Breast epithelium (tissue), 4 donors: ENCODE results near the gene PIK3CD. TPM values are rescaled to one million over a fixed set of nuclear protein-coding genes. Genes with fewer than 3 reads are reported as not detected.

Source experiments
- DNase-seq, 2 donors: peaks; one replicate each; pipeline ENCODE4 v3.0.0-alpha.2; 2019; ENCODE audit warnings: low spot score in 2 of 2
- H3K27ac ChIP-seq, 2 donors: fragments of 200-600 bp; sonication (generic) in 1 of 2; one replicate each; pipeline ENCODE4 v1.5.1; 2016 to 2019; ENCODE audit warnings: mild to moderate bottlenecking in 1 of 2
- H3K27me3 ChIP-seq, 2 donors: fragments of 200-600 bp; sonication (generic) in 1 of 2; one replicate each; pipeline versions ENCODE4 v1.5.1 to v1.6.0; 2017 to 2019; ENCODE audit warnings: control low read depth in 1 of 2, mild to moderate bottlenecking in 1 of 2
- H3K36me3 ChIP-seq: fragments of 200-600 bp; one replicate; pipeline ENCODE4 v1.5.1; 2019
- H3K4me1 ChIP-seq, 2 donors: fragments of 200-600 bp; sonication (generic); one replicate each; pipeline ENCODE4 v1.5.1; 2016 to 2019; ENCODE audit warnings: control low read depth in 1 of 2
- H3K4me3 ChIP-seq, 3 donors: fragments of 200-600 bp; sonication (generic); 1 replicate in 2 of 3; 2 replicates in 1 of 3; pipeline ENCODE4 v1.5.1; 2016 to 2019; ENCODE audit warnings: mild to moderate bottlenecking in 3 of 3, moderate library complexity in 2 of 3
- H3K9me3 ChIP-seq, 2 donors: fragments of 200-600 bp; sonication (generic) in 1 of 2; one replicate each; pipeline ENCODE4 v1.5.1; 2016 to 2019; ENCODE audit warnings: control low read depth in 1 of 2
- CTCF ChIP-seq, 3 donors: fragments of 450-650 bp; IDR thresholded peaks; one replicate each; pipeline ENCODE4 v1.5.1; 2016 to 2017; ENCODE audit warnings: antibody characterized with exemption in 3 of 3, mild to moderate bottlenecking in 3 of 3, moderate library complexity in 3 of 3
- POLR2A ChIP-seq: fragments of 450-650 bp; IDR thresholded peaks from one replicate; pipeline ENCODE4 v1.6.1; 2016; ENCODE audit warnings: antibody characterized with exemption, mild to moderate bottlenecking, moderate library complexity
- POLR2AphosphoS5 ChIP-seq, 3 donors: sonication (generic); formaldehyde crosslinking; IDR thresholded peaks; one replicate each; pipeline ENCODE4 v1.6.1; 2017; ENCODE audit warnings: antibody characterized with exemption in 3 of 3
- intact Hi-C: fragments of 100-400 bp; cut with DNase I; formaldehyde crosslinking; loops from one replicate; pipeline ENCODE4 v1.15.1; 2023; ENCODE audit warnings: low total_unique reads
- total RNA-seq, 3 donors: library from RNA; depleted of rRNA; stranded (reverse); fragments of >200 nt; gene quantifications; one replicate each; pipeline ENCODE4 v1.1.0, GENCODE V29; 2016

Gene PIK3CD
- total RNA-seq, 3 donors from 2014 or later: 8.2 to 12.1 (median 11.9) TPM

- TF ChIP-seq POLR2A (no peak), POLR2AphosphoS5 (IDR thresholded peaks at IDR 0.05) (no peak), CTCF (IDR thresholded peaks at IDR 0.05) (no peak)
- H3K9me3 ChIP-seq: no peaks in the 10 kb centered on the region
- intact Hi-C loops: loop anchor here (10.0 kb wide), 1 partner anchor 840 kb away; no protein-coding TSS in a partner anchor
- no peak for DNase-seq
- no peak overlapping the region for H3K27ac ChIP-seq
- no peaks in the 10 kb centered on the region for H3K27me3 ChIP-seq
- no peak overlapping the region for H3K4me3 ChIP-seq
- H3K36me3 ChIP-seq: no peaks in the 10 kb centered on the region
- H3K4me1 ChIP-seq: no peaks in the 10 kb centered on the region
Measured at GRCh38 chr1:9774712-9775679, 123.5 kb downstream of the PIK3CD start.

DNA sequence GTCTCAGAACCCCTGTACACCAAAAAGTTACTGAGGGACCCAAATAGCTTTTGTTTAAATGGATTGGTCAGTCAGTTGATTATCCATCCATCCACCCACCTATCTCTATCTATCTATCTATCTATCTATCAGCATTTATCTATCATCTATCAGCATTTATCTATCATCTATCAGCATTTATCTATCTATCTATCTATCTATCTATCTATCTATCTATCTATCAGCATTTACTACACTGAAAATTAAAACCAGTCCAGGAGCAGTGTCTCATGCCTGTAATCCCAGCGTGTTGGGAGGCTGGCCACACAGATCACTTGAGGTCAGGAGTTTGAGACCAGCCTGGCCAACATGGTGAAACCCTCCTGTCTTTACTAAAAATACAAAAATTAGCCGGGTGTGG is 125.2 kb downstream of the PIK3CD start:
- intact Hi-C loops: loop anchor here (10.0 kb wide), 1 partner anchor 842 kb away; no protein-coding TSS in a partner anchor
- no peaks in the 10 kb centered on the region for H3K9me3 ChIP-seq
- no peaks in the 10 kb centered on the region for H3K36me3 ChIP-seq
- no peaks in the 10 kb centered on the region for H3K4me1 ChIP-seq
- no peaks in the 10 kb centered on the region for H3K27me3 ChIP-seq
- TF ChIP-seq POLR2AphosphoS5 (IDR thresholded peaks at IDR 0.05) (no peak), POLR2A (no peak), CTCF (IDR thresholded peaks at IDR 0.05) (no peak)
- no peak overlapping the region for H3K27ac ChIP-seq
- H3K4me3 ChIP-seq: no peak overlapping the region
- no peak for DNase-seq

Other genes starting within 250 kb of the PIK3CD start
- 10 to 100 TPM in 2 of 3 donors, 1 to 10 TPM in 1; 8.8 to 17.6 (median 10.7) TPM for gene SLC25A33, start 112.3 kb upstream of the PIK3CD start, total RNA-seq
- gene TMEM201, start 62.8 kb upstream of the PIK3CD start, total RNA-seq: 1 to 10 TPM; 5.0 to 6.2 (median 5.0) TPM
- gene CLSTN1, start 172.2 kb downstream of the PIK3CD start, total RNA-seq: 10 to 100 TPM; 25.4 to 47.5 (median 42.3) TPM